Measurements from ENCODE around the gene ULK4. TPM values are rescaled to one million over a fixed set of nuclear protein-coding genes. Genes with fewer than 3 reads are reported as not detected.

The ULK4 gene
- polyA plus RNA-seq, 1 donor from 2014 or later = 7.2 TPM

DNA sequence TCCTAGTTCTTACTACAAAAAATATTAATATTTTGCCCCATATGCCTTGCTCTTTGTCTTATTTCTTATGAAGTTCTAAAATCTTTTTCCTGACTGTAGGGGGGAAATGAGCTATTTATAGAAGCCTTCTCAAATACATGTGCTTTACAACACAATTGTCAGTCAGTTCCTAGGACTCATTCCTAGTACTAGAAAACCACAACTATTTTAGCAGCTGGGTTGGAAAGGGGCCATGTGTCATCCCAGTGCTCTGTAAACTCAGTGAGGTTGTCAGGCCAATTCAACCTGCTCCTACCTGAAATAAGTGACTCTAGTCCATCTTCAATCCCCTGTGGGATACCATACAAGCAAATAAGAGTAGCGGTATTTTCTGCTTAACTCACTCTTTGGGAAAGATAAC is 153.8 kb downstream of the ULK4 start:
- Histone ChIP-seq H3K4me2 (ENCODE audit: low read length) (no peak overlapping the region), H3K4me3 (ENCODE audit: low read length) (no peak overlapping the region), H3K9ac (ENCODE audit: low read length) (no peak overlapping the region), H2AFZ (ENCODE audit: low read depth, low read length) (no peak overlapping the region), H3K79me2 (replicated peaks; ENCODE audit: insufficient read depth, low read length) (no peaks in the 10 kb centered on the region), H3K9me3 (ENCODE audit: low read length) (no peaks in the 10 kb centered on the region), H4K20me1 (ENCODE audit: insufficient read depth) (no peaks in the 10 kb centered on the region), H3F3A (ENCODE audit: insufficient read depth, low read length, poor library complexity, severe bottlenecking) (no peaks in the 10 kb centered on the region), H3K27ac (ENCODE audit: low read length) (no peak overlapping the region), H3K27me3 (ENCODE audit: insufficient read depth, low read depth, low read length) (no peaks in the 10 kb centered on the region), H3K36me3 (ENCODE audit: insufficient read depth, low read length) (no peaks in the 10 kb centered on the region), H3K9me2 (ENCODE audit: insufficient read depth, low read length) (no peaks in the 10 kb centered on the region)
- TF ChIP-seq MXI1 (conservative IDR thresholded peaks at IDR 0.05; ENCODE audit: poor library complexity, severe bottlenecking) = no peak
- TF ChIP-seq SMC3 (conservative IDR thresholded peaks at IDR 0.05; ENCODE audit: poor library complexity) = no peak
- no peak for TF ChIP-seq EZH2 (IDR thresholded peaks at IDR 0.05; ENCODE audit: borderline replicate concordance, insufficient read depth, low read length, poor library complexity, severe bottlenecking)
- no peak for TF ChIP-seq POLR2AphosphoS5 (IDR thresholded peaks at IDR 0.05)
- no peak for TF ChIP-seq RAD21 (conservative IDR thresholded peaks at IDR 0.05)
- TF ChIP-seq TAF1 (IDR thresholded peaks at IDR 0.05; ENCODE audit: low read depth) = no peak
- TF ChIP-seq CTCF (IDR thresholded peaks at IDR 0.05; ENCODE audit: poor library complexity, severe bottlenecking) = no peak
- no peak for TF ChIP-seq EP300 (conservative IDR thresholded peaks at IDR 0.05; ENCODE audit: poor library complexity, severe bottlenecking)
- TF ChIP-seq, protein P1, sequence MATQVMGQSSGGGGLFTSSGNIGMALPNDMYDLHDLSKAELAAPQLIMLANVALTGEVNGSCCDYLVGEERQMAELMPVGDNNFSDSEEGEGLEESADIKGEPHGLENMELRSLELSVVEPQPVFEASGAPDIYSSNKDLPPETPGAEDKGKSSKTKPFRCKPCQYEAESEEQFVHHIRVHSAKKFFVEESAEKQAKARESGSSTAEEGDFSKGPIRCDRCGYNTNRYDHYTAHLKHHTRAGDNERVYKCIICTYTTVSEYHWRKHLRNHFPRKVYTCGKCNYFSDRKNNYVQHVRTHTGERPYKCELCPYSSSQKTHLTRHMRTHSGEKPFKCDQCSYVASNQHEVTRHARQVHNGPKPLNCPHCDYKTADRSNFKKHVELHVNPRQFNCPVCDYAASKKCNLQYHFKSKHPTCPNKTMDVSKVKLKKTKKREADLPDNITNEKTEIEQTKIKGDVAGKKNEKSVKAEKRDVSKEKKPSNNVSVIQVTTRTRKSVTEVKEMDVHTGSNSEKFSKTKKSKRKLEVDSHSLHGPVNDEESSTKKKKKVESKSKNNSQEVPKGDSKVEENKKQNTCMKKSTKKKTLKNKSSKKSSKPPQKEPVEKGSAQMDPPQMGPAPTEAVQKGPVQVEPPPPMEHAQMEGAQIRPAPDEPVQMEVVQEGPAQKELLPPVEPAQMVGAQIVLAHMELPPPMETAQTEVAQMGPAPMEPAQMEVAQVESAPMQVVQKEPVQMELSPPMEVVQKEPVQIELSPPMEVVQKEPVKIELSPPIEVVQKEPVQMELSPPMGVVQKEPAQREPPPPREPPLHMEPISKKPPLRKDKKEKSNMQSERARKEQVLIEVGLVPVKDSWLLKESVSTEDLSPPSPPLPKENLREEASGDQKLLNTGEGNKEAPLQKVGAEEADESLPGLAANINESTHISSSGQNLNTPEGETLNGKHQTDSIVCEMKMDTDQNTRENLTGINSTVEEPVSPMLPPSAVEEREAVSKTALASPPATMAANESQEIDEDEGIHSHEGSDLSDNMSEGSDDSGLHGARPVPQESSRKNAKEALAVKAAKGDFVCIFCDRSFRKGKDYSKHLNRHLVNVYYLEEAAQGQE (IDR thresholded peaks at IDR 0.05; ENCODE audit: borderline replicate concordance) = no peak

DNA sequence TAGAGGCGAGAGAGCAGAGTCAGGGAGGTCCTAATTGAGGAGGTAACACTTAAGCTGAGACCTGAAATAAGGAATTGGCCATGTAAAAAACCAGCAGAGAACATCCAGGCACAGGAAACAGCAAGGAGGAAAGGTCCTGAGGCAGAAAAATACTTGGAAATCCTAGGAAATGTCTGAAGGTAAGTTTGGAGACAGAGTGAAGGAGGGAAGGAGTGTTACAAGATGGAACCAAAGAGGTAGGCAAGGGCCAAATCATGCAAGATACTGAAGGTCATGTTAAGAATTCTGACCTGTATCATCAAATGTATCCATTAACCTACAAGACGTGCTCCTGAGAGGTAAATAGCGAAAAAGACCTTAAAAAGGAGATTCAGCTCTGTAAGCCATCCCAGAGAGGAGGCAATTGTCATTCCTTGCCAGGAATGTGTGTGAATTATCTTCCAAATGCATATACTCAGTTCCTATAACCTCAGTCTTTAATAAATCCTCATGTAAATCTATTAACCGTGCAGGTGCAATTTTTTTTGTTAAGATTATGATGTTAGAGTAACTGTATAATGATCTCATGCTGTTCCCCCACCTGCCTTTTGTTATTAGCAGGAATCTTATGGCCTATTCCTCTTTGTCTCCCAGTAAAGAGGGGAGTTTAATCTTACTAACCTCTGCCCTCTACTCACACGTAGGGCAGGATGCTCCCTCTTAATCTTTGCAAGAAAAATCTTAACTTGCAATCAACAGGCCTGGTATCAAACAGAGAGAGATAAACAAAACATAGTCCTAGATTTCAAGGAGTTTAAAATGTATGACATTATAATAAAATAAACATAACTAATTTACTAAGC is 166.9 kb downstream of the ULK4 start:
- Histone ChIP-seq H3K4me3 (ENCODE audit: low read length) (no peak overlapping the region), H3K9me2 (ENCODE audit: insufficient read depth, low read length) (no peaks in the 10 kb centered on the region), H3K27me3 (ENCODE audit: insufficient read depth, low read depth, low read length) (no peaks in the 10 kb centered on the region), H3K4me2 (ENCODE audit: low read length) (no peak overlapping the region), H3K36me3 (ENCODE audit: insufficient read depth, low read length) (no peaks in the 10 kb centered on the region), H3K9ac (ENCODE audit: low read length) (no peak overlapping the region), H3K27ac (ENCODE audit: low read length) (no peak overlapping the region), H2AFZ (ENCODE audit: low read depth, low read length) (no peak overlapping the region), H3K79me2 (replicated peaks; ENCODE audit: insufficient read depth, low read length) (no peaks in the 10 kb centered on the region), H4K20me1 (ENCODE audit: insufficient read depth) (no peaks in the 10 kb centered on the region), H3F3A (ENCODE audit: insufficient read depth, low read length, poor library complexity, severe bottlenecking) (no peaks in the 10 kb centered on the region), H3K9me3 (ENCODE audit: low read length) (no peaks in the 10 kb centered on the region)
- no peak for TF ChIP-seq SMC3 (conservative IDR thresholded peaks at IDR 0.05; ENCODE audit: poor library complexity)
- no peak for TF ChIP-seq CTCF (IDR thresholded peaks at IDR 0.05; ENCODE audit: poor library complexity, severe bottlenecking)
- TF ChIP-seq, protein P1 (IDR thresholded peaks at IDR 0.05; ENCODE audit: borderline replicate concordance) = no peak
- TF ChIP-seq TAF1 (IDR thresholded peaks at IDR 0.05; ENCODE audit: low read depth) = no peak
- no peak for TF ChIP-seq POLR2AphosphoS5 (IDR thresholded peaks at IDR 0.05)
- no peak for TF ChIP-seq EP300 (conservative IDR thresholded peaks at IDR 0.05; ENCODE audit: poor library complexity, severe bottlenecking)
- no peak for TF ChIP-seq EZH2 (IDR thresholded peaks at IDR 0.05; ENCODE audit: borderline replicate concordance, insufficient read depth, low read length, poor library complexity, severe bottlenecking)
- no peak for TF ChIP-seq MXI1 (conservative IDR thresholded peaks at IDR 0.05; ENCODE audit: poor library complexity, severe bottlenecking)
- no peak for TF ChIP-seq RAD21 (conservative IDR thresholded peaks at IDR 0.05)

All from neural cell (in vitro differentiated cells).